Activated CD8-positive, alpha-beta T cell treated with anti-CD3 and anti-CD28 coated beads, Interleukin-2, amount 10 ng/mL, durations not matched to agents 7 days and 5 days (primary cell): ENCODE measurements around the gene ACBD7. TPM values are rescaled to one million over a fixed set of nuclear protein-coding genes. Genes with fewer than 3 reads are reported as not detected.
A peak's percentile ranks its signal among the peaks of the same experiment; 100 is the strongest.

Experiments
- ATAC-seq: fragments of 150-1000 bp; cut with Tn5 transposase; one replicate; pipeline ENCODE4 v1.10.0; 2021; ENCODE audit warnings: moderate library complexity
- CTCF ChIA-PET: fragments of 350-600 bp; sonication (Branson Sonifier 250); formaldehyde crosslinking; loops from one replicate; lab custom pipeline; 2021; ENCODE audit warnings: antibody characterized with exemption; lab: Charles Lee
- POLR2A ChIA-PET: fragments of 350-600 bp; sonication (Branson Sonifier 250); formaldehyde crosslinking; loops from one replicate; lab custom pipeline; 2021; ENCODE audit warnings: antibody characterized with exemption; lab: Charles Lee
- DNase-seq: peaks from one replicate; pipeline ENCODE4 v3.0.0-alpha.2; 2020
- H3K27ac Mint-ChIP-seq: one replicate; pipeline ENCODE4 v1.8.0; 2021; ENCODE audit warnings: mild to moderate bottlenecking, mixed read lengths
- H3K27me3 Mint-ChIP-seq: one replicate; pipeline ENCODE4 v1.8.0; 2021; ENCODE audit warnings: low read depth, mixed read lengths
- H3K36me3 Mint-ChIP-seq: one replicate; pipeline ENCODE4 v1.8.0; 2021; ENCODE audit warnings: low read depth, mixed read lengths
- H3K4me1 Mint-ChIP-seq: one replicate; pipeline ENCODE4 v1.8.0; 2021; ENCODE audit warnings: low read depth, mixed read lengths
- H3K4me3 Mint-ChIP-seq: one replicate; pipeline ENCODE4 v1.8.0; 2021; ENCODE audit warnings: mild to moderate bottlenecking, mixed read lengths
- H3K9me3 Mint-ChIP-seq: one replicate; pipeline ENCODE4 v1.8.0; 2022; ENCODE audit warnings: mixed read lengths; ENCODE audit not compliant: insufficient read depth
- total RNA-seq, 2 experiments: library from RNA; stranded (reverse); gene quantifications; one replicate each; pipeline ENCODE4 v1.2.3, GENCODE V29; 2021

Gene ACBD7
- total RNA-seq, 2 experiments from 2014 or later, result 4.4 to 5.2 TPM

GRCh38 chr10:15084502-15084922, 4.1 kb downstream of the ACBD7 start:
- H3K27me3 Mint-ChIP-seq, result peaks cover 2% of the 10 kb centered on the region
- no peak overlapping the region for H3K27ac Mint-ChIP-seq
- CTCF ChIA-PET, result no interaction called here
- DNase-seq, result no peak
- no peak for ATAC-seq
- peak overlapping the region; percentile 15 for H3K4me3 Mint-ChIP-seq
- no peaks in the 10 kb centered on the region for H3K36me3 Mint-ChIP-seq
- no peaks in the 10 kb centered on the region for H3K9me3 Mint-ChIP-seq
- POLR2A ChIA-PET, result no interaction called here
- H3K4me1 Mint-ChIP-seq, result peaks cover 4% of the 10 kb centered on the region

GRCh38 chr10:15083674-15084501, 4.7 kb downstream of the ACBD7 start:
- POLR2A ChIA-PET, result no interaction called here
- CTCF ChIA-PET, result no interaction called here
- H3K27ac Mint-ChIP-seq, result no peak overlapping the region
- H3K4me3 Mint-ChIP-seq, result peak overlapping the region; percentile 15
- no peaks in the 10 kb centered on the region for H3K9me3 Mint-ChIP-seq
- DNase-seq, result no peak
- peaks cover 3% of the 10 kb centered on the region for H3K4me1 Mint-ChIP-seq
- ATAC-seq, result no peak
- peaks cover 2% of the 10 kb centered on the region for H3K27me3 Mint-ChIP-seq
- H3K36me3 Mint-ChIP-seq, result no peaks in the 10 kb centered on the region

- ATAC-seq (no peak), DNase-seq (no peak)
- CTCF ChIA-PET, result no interaction called here
- Mint-ChIP-seq H3K4me1 (no peaks in the 10 kb centered on the region), H3K27ac (no peak overlapping the region), H3K9me3 (no peaks in the 10 kb centered on the region), H3K36me3 (no peaks in the 10 kb centered on the region), H3K4me3 (no peak overlapping the region), H3K27me3 (no peaks in the 10 kb centered on the region)
- POLR2A ChIA-PET, result no interaction called here
Observed at GRCh38 chr10:15075421-15075820, 13.2 kb downstream of the ACBD7 start.

GRCh38 chr10:15072358-15072757, 16.2 kb downstream of the ACBD7 start:
- ChIA-PET POLR2A (no interaction called here), CTCF (no interaction called here)
- ATAC-seq (no peak), DNase-seq (no peak)
- Mint-ChIP-seq H3K27me3 (peaks cover 2% of the 10 kb centered on the region), H3K36me3 (no peaks in the 10 kb centered on the region), H3K4me3 (no peak overlapping the region), H3K9me3 (no peaks in the 10 kb centered on the region), H3K27ac (no peak overlapping the region), H3K4me1 (no peaks in the 10 kb centered on the region)

- ChIA-PET CTCF (no interaction called here), POLR2A (no interaction called here)
- no peaks in the 10 kb centered on the region for H3K9me3 Mint-ChIP-seq
- H3K4me3 Mint-ChIP-seq, result no peak overlapping the region
- no peaks in the 10 kb centered on the region for H3K36me3 Mint-ChIP-seq
- H3K4me1 Mint-ChIP-seq, result no peaks in the 10 kb centered on the region
- peaks cover 4% of the 10 kb centered on the region for H3K27me3 Mint-ChIP-seq
- DNase-seq (no peak), ATAC-seq (no peak)
- H3K27ac Mint-ChIP-seq, result no peak overlapping the region
Observed at GRCh38 chr10:15069230-15069629, 19.3 kb downstream of the ACBD7 start.

GRCh38 chr10:15068802-15069201, 19.8 kb downstream of the ACBD7 start:
- H3K27me3 Mint-ChIP-seq, result peaks cover 5% of the 10 kb centered on the region

GRCh38 chr10:15067154-15067553, 21.4 kb downstream of the ACBD7 start:
- peaks cover 5% of the 10 kb centered on the region for H3K27me3 Mint-ChIP-seq
- H3K4me1 Mint-ChIP-seq, result no peaks in the 10 kb centered on the region
- H3K36me3 Mint-ChIP-seq, result no peaks in the 10 kb centered on the region
- CTCF ChIA-PET, result no interaction called here
- POLR2A ChIA-PET, result no interaction called here
- H3K9me3 Mint-ChIP-seq, result no peaks in the 10 kb centered on the region
- H3K4me3 Mint-ChIP-seq, result no peak overlapping the region
- ATAC-seq, result no peak
- DNase-seq, result no peak
- H3K27ac Mint-ChIP-seq, result no peak overlapping the region

More at GRCh38 chr10:15068802-15069201, 19.8 kb downstream of the ACBD7 start:
- DNase-seq (no peak), ATAC-seq (no peak)
- H3K4me1 Mint-ChIP-seq, result no peaks in the 10 kb centered on the region
- H3K9me3 Mint-ChIP-seq, result no peaks in the 10 kb centered on the region
- H3K36me3 Mint-ChIP-seq, result no peaks in the 10 kb centered on the region
- ChIA-PET POLR2A (no interaction called here), CTCF (no interaction called here)
- no peak overlapping the region for H3K27ac Mint-ChIP-seq
- no peak overlapping the region for H3K4me3 Mint-ChIP-seq

- ATAC-seq (no peak), DNase-seq (no peak)
- ChIA-PET CTCF (interaction anchor here (0.7 kb wide), 1 partner anchor 45 kb away, joined by 3 read pairs; no protein-coding TSS in a partner anchor), POLR2A (no interaction called here)
- Mint-ChIP-seq H3K36me3 (peaks cover 4% of the 10 kb centered on the region), H3K4me3 (no peak overlapping the region), H3K9me3 (peaks cover 7% of the 10 kb centered on the region), H3K4me1 (no peaks in the 10 kb centered on the region), H3K27ac (no peak overlapping the region), H3K27me3 (peaks cover 10% of the 10 kb centered on the region)
Observed at GRCh38 chr10:15060638-15061037, 27.9 kb downstream of the ACBD7 start.

GRCh38 chr10:15059914-15060313, 28.7 kb downstream of the ACBD7 start:
- Mint-ChIP-seq H3K4me1 (no peaks in the 10 kb centered on the region), H3K27ac (no peak overlapping the region), H3K27me3 (peaks cover 10% of the 10 kb centered on the region), H3K36me3 (peaks cover 4% of the 10 kb centered on the region), H3K9me3 (peaks cover 7% of the 10 kb centered on the region), H3K4me3 (no peak overlapping the region)
- ATAC-seq (no peak), DNase-seq (no peak)
- ChIA-PET CTCF (no interaction called here), POLR2A (no interaction called here)

- POLR2A ChIA-PET, result no interaction called here
- H3K4me3 Mint-ChIP-seq, result no peak overlapping the region
- peaks cover 4% of the 10 kb centered on the region for H3K36me3 Mint-ChIP-seq
- H3K27me3 Mint-ChIP-seq, result peaks cover 8% of the 10 kb centered on the region
- peaks cover 7% of the 10 kb centered on the region for H3K9me3 Mint-ChIP-seq
- CTCF ChIA-PET, result no interaction called here
- no peaks in the 10 kb centered on the region for H3K4me1 Mint-ChIP-seq
- DNase-seq, result no peak
- ATAC-seq, result no peak
- H3K27ac Mint-ChIP-seq, result no peak overlapping the region
Observed at GRCh38 chr10:15058689-15059088, 29.9 kb downstream of the ACBD7 start.

GRCh38 chr10:15053061-15053460, 35.5 kb downstream of the ACBD7 start:
- CTCF ChIA-PET, result no interaction called here
- Mint-ChIP-seq H3K27ac (no peak overlapping the region), H3K9me3 (no peaks in the 10 kb centered on the region), H3K4me3 (no peak overlapping the region), H3K4me1 (no peaks in the 10 kb centered on the region), H3K36me3 (no peaks in the 10 kb centered on the region), H3K27me3 (peaks cover 5% of the 10 kb centered on the region)
- DNase-seq (no peak), ATAC-seq (no peak)
- POLR2A ChIA-PET, result no interaction called here

- POLR2A ChIA-PET, result no interaction called here
- CTCF ChIA-PET, result no interaction called here
- no peak overlapping the region for H3K4me3 Mint-ChIP-seq
- no peaks in the 10 kb centered on the region for H3K36me3 Mint-ChIP-seq
- no peaks in the 10 kb centered on the region for H3K4me1 Mint-ChIP-seq
- peaks cover 5% of the 10 kb centered on the region for H3K27me3 Mint-ChIP-seq
- no peak overlapping the region for H3K27ac Mint-ChIP-seq
- no peak for DNase-seq
- ATAC-seq, result no peak
- H3K9me3 Mint-ChIP-seq, result no peaks in the 10 kb centered on the region
Observed at GRCh38 chr10:15052121-15052520, 36.5 kb downstream of the ACBD7 start.
